Measurements from ENCODE around the gene NR5A1.

NR5A1 gene

GRCh38 chr9:124456341-124457078, 50.7 kb downstream of the NR5A1 start:
- no peak for DNase-seq

- no peak for DNase-seq
These were observed 51.4 kb downstream of the NR5A1 start for GRCh38 chr9:124455820-124456219.

GRCh38 chr9:124454791-124455443, 52.3 kb downstream of the NR5A1 start:
- no peak for DNase-seq

- no peak for DNase-seq
These were observed 52.9 kb downstream of the NR5A1 start for GRCh38 chr9:124454296-124454695.

- no peak for DNase-seq
These were observed 53.5 kb downstream of the NR5A1 start for GRCh38 chr9:124453586-124454191.

GRCh38 chr9:124452841-124453585, 54.2 kb downstream of the NR5A1 start:
- no peak for DNase-seq

GRCh38 chr9:124452326-124452725, 54.9 kb downstream of the NR5A1 start:
- DNase-seq, result no peak

- no peak for DNase-seq
These were observed 56.1 kb downstream of the NR5A1 start for GRCh38 chr9:124450931-124451661.

GRCh38 chr9:124450241-124450924, 56.8 kb downstream of the NR5A1 start, which contains the start of gene ADGRD2:
ADGRD2 (plus strand) TSS chr9:124450451; CDS start chr9:124451667, 1,216 bp downstream.
- no peak for DNase-seq

GRCh38 chr9:124449381-124450151, 57.6 kb downstream of the NR5A1 start:
- DNase-seq, result no peak

GRCh38 chr9:124448019-124448418, 59.2 kb downstream of the NR5A1 start:
- no peak for DNase-seq

GRCh38 chr9:124447297-124447661, 59.9 kb downstream of the NR5A1 start:
- no peak for DNase-seq

- no peak for DNase-seq
These were observed 63.0 kb downstream of the NR5A1 start for GRCh38 chr9:124444166-124444565.

GRCh38 chr9:124443625-124444024, 63.6 kb downstream of the NR5A1 start:
- no peak for DNase-seq

GRCh38 chr9:124442826-124443225, 64.4 kb downstream of the NR5A1 start:
- DNase-seq, result no peak

- DNase-seq, result no peak
These were observed 64.8 kb downstream of the NR5A1 start for GRCh38 chr9:124442379-124442778.

- DNase-seq, result no peak
These were observed 65.9 kb downstream of the NR5A1 start for GRCh38 chr9:124441291-124441690.

- DNase-seq, result no peak
These were observed 66.4 kb downstream of the NR5A1 start for GRCh38 chr9:124440786-124441185.

GRCh38 chr9:124439686-124440243, 67.4 kb downstream of the NR5A1 start:
- DNase-seq, result no peak

- no peak for DNase-seq
These were observed 68.1 kb downstream of the NR5A1 start for GRCh38 chr9:124439086-124439485.

GRCh38 chr9:124438091-124438490, 69.1 kb downstream of the NR5A1 start:
- no peak for DNase-seq
